GM19238 (cell line): Measurements from ENCODE around the gene SLC2A3.
"Not testable (repeated sequence)": the region's sequence is repeated elsewhere in the genome, so short reads cannot be mapped to it uniquely, and the experiment has no call there.

Experiments used
- DNase-seq: peaks from one replicate; pipeline ENCODE4 v3.0.0; 2011; ENCODE audit warnings: low spot score; ENCODE audit not compliant: insufficient read length

SLC2A3 gene

DNA sequence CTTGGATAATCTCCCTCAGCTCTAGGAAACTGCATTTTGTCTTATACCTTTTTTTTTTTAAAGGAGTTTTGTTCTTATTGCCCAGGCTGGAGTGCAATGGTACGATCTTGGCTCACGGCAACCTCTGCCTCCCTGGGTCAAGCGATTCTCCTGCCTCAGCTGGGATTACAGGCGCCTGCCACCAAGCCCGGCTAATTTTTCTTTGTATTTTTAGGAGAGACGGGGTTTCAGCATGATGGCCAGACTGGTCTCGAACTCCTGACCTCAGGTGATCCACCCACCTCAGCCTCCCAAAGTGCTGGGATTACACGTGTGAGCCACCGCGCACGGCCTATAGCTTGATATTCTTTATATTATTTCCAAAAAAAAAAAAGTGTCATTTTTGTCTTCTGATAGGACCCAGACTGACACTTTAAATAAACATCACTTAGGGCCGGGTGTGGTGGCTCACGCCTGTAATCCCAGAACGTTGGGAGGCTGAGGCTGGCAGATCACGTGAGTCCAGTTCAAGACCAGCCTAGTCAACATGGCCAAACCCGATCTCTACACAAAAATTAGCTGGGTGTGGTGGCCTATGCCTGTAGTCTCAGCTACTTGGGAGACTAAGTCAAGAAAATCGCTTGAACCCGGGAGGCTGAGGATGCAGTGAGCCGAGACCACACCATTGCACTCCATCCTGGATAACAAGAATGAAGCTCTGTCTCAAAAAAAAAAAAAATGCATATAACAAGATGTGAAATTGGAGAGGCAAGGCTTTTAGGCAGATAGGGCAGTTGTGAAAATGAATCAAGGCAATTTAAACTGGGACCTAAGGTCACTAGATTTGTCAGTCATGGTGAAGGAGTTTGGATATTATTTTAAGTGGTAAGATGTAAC lies 18.4 kb downstream of the SLC2A3 start:
- no peak for DNase-seq

DNA sequence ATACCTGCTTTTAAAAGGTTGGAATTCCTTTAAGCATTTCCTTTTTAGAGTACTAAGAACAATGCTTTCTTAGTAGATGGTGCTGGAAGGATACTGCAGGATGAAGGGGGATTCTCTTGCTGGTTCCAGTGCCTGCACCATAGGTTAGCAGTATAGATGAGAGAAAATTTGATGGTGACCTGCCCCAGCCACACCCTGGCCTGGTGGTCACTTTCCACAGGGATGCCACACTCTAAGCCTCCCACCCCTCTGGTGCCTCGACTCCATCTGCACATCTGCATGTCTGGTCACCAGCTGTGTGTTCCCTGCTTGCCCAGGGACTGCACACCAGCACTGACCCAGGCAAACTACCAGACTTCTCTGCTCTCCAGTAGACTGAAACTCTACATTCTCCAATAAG lies 19.1 kb downstream of the SLC2A3 start:
- no peak for DNase-seq

DNA sequence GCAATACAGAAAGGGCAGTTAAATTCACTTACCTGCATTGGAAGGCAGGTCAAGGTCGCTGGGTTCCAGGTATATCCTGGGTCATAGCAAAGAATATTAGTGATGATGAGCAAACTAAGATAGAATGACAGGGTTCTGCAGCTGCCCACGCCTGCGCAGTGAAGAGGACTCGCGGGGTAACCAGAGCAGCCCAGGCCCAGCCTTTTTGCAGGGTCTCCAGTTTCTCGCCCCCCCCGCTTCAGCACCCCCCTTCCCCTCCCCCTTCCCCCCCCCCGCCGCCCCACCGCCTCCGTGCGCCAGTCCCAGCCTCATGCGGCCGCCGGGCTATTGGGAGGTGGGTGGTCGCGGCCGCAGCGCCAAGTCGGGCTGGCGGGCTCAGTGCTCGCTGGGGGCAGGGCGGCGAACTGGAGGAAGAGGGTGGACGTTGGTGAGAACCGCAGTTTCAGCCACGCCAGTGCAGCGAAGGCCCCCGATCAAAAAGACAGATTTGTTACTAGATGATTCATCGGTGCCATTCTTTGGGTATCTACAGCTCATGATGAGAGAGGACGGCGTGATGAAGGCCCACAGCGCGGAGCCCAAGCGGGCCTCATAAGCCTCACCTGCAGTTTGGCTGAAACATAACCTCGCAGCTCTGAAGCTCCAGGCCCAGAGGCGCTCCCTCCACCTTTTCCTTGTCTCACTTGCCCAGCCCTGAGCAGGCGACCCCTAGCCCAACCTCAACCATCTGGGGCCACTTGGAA lies 20.2 kb downstream of the SLC2A3 start:
- no peak for DNase-seq

DNA sequence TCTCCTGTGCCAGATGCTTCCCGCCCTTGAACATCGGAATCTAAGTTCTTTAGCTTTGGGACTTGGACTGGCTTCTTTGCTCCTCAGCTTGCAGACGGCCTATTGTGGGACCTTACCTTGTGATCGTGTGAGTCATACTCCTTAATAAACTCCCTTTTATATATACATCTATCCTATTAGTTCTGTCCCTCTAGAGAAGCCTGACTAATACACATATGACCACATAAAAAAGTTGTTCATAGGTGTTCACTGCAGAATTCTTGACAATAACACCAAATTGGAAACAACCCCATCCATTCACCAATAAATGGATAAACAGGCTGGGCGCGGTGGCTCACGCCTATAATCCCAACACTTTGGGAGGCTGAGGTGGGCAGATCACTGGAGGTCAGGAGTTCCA lies 25.9 kb downstream of the SLC2A3 start:
- not testable (repeated sequence) for DNase-seq

DNA sequence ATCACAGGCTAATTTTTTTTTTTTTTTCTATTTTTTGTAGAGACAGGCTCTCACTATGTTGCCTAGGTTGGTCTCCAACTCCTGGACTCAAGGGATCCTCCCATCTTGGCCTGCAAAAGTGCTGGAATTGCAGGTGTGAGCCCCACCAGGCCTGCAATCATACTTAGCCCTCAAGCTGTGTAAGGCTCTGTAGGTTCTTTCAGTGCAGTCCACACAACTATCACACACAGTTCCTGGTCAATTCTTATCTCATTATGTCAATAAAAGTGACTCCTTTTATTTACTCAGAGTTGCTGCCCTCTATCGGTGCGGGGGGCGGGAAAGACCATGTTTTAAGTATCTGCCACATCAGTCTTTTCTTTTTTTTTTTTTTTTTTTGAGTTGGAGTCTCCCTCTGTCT lies 29.0 kb downstream of the SLC2A3 start:
- no peak for DNase-seq

DNA sequence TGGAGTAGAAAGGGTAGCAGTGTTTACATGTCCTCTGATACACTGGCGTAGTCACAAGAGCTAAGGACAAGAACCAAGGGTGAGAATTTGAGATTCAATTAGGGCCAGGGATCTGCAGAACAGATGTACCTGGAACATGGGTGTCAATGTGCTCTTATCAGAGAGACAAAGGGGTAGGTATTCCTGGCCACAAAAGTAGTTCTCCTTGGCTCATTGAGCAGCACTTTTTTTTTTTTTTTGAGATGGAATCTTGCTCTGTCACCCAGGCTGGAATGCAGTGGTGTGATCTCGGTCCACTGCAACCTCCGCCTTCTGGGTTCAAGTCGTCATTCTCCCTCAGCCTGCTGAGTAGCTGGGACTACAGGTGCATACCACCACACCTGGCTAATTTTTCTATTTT lies 29.7 kb downstream of the SLC2A3 start:
- not testable (repeated sequence) for DNase-seq

DNA sequence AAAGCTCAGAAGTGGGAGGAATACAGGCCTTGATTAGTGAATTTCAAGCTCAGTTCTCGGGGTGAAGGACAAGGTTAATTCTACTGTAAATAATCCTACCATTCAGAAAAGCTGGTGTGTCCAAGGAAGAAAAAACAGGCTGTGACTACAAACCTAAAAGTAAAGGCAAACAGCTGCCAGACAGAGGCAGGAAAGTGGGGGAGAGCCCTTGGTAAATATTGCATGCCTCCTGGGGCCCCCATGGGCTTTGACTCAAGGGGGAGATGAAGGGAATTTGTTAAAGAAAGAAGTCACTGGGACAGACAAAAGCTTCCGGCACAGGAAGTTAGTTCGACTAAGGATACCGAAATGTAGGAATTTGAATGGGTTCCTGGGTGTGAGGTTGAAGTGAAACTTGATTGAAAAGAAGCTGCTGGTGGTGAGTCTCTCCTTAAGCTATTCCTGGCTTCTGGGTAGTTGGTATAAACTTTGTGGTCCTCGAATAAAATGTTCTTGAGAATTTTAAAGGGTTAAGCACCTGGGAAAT lies 30.3 kb downstream of the SLC2A3 start:
- DNase-seq, result not testable (repeated sequence)

DNA sequence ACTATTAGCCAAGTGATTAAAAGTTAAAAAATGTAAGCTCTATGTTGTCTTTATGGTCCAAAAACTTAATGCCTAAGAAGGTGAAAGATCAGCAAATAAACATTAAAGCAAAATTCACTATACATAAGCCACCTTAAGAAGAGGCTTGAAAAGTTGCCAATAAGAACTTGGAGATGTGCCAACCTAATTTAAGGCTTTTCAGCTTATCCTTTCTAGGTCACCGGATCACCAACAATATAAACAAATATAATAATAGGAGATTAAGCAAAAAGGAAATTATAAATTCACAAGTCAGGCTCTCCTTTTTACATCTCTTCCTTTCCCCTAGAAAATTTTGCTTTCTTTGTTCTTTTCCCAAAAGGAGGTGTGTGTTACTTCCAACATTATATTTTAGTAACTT lies 30.9 kb downstream of the SLC2A3 start:
- DNase-seq, result no peak

DNA sequence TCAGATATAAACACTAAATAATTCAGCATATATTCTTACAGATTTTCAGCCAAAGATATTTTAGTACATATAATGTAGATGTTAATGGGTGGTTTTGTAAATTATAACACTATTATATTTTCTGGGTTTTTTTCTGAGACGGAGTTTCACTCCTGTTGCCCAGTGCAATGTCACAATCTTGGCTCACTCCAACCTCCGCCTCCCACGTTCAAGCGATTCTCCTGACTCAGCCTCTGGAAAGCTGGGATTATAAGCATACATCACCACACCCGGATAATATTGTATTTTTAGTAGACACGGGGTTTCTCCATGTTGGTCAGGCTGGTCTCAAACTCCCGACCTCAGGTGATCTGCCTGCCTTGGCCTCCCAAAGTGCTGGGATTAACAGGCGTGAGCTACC lies 33.6 kb downstream of the SLC2A3 start:
- DNase-seq, result not testable (repeated sequence)

DNA sequence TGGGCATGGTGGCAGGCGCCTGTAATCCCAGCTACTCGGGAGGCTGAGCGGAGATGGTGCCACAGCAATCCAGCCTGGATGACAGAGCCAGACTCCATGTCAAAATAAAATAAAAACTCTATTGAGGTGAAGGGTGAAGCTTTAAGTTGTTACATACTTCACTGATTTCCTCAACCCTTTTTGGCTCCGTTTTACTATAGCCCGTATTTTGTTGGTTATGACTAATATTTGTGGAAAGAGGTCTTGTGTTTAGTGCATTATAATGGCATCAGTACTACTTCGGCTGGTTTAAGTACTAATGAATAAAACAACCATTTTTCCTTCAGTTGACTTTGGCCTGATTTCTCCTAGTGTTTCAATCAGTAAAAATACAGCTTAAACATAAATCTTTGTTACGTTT lies 36.2 kb downstream of the SLC2A3 start:
- DNase-seq, result no peak

DNA sequence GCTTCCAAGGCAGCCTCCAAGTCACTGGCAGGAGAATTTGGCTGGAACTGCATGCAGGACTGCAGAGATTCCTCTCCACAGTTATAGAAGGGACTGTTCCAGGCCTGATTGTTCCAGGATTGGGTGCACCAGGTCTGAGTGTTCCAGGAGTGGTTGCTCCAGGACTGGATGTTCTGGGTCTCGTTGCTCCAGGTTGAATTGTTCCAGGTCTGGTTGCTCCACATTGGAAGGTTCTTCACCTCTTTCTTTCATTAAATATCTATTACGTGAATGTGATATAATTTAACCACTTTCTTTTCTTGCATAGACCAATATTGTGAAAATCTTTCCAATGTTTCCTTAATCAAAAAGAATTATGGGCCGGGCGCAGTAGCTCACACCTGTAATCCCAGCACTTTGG lies 39.3 kb downstream of the SLC2A3 start:
- DNase-seq, result not testable (repeated sequence)

DNA sequence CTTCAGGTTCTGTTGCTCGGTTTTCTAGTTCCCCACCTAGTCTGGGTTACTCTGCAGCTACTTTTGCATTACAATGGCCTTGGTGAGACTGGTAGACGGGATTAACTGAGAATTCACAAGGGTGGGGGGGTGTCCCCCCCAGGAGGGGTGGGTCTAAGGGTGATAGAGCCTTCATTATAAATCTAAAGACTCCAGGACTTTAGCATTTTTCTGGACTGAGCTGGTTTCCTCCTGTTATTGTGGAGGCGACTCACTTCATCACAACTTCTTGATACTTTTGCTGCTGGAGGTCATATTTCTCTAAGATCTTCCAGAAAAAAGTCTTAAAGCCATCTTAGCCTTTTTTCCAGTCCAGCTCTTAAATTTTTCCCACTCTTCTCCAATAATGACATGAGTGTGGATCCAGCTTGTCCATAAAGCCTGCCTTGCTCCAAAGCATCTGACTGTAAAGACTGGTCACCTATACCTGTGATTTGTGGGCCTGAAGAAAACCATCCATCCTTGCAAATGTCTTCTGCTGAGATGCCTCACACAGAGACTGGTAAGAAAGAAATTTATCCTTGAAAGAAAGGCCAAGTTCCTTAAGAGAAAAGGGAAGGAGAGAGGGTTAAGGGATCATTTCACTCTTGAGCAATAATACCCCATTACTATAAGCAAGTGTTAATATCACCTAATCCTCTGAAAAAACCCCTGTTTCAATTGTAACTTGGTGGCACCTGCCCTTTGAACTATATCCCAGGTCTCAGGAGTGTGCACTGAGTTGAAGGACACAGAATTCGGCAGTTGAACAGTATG lies 43.6 kb downstream of the SLC2A3 start:
- no peak for DNase-seq

DNA sequence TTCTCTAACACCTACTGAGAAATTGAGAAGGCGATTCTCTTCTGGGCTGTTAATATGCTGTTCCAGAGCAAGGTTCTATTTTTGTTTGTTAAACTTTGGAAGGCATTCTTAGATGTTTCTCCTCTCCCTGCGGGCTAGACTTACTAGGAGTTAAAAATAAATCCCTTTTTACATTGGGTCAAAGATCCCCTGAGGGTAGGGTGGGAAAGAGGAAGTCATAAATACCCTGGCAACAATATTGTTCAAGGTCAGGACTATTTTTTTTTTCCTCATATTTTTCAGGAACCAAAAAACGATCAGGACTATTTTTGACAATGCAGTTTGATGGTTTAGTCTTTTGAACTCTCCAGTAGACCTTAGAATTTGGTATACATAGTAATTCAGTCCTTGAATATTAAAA lies 51.3 kb downstream of the SLC2A3 start:
- DNase-seq, result no peak

DNA sequence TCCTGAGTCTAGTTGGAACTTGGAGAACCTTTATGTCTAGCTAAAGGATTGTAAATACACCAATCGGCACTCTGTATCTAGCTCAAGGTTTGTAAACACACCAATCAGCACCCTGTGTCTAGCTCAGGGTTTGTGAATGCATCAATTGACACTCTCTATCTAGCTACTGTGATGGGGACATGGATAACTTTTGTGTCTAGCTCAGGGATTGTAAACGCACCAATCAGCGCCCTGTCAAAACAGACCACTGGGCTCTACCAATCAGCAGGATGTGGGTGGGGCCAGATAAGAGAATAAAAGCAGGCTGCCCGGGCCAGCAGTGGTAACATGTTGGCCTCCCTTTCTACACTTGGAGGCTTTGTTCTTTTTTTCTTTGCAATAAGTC lies 54.3 kb downstream of the SLC2A3 start:
- not testable (repeated sequence) for DNase-seq

DNA sequence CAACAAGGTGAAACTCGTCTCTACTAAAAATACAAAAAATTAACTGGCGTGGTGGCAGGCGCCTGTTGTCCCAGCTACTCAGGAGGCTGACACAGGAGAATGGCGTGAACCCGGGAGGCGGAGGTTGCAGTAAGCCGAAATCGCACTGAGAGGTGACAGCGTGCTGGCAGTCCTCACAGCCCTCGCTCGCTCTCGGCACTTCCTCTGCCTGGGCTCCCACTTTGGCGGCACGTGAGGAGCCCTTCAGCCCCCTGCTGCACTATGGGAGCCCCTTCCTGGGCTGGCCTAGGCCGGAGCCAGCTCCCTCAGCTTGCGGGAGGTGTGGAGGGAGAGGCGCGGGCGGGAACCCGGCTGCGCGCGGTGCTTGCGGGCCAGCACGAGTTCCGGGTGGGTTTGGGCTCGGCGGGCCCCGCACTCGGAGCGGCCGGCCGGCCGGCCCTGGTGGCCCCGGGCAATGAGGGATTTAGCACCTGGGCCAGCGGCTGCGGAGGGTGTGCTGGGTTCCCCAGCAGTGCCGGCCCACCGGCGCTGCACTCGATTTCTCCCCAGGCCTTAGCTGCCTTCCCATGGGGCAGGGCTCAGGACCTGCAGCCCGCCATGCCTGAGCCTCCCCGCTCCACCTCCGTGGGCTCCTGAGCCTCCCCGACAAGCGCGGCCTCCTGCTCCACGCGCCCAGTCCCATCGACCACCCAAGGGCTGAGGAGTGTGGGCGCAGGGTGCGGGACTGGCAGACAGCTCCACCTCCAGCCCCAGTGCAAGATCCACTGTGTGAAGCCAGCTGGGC lies 54.8 kb downstream of the SLC2A3 start:
- not testable (repeated sequence) for DNase-seq

DNA sequence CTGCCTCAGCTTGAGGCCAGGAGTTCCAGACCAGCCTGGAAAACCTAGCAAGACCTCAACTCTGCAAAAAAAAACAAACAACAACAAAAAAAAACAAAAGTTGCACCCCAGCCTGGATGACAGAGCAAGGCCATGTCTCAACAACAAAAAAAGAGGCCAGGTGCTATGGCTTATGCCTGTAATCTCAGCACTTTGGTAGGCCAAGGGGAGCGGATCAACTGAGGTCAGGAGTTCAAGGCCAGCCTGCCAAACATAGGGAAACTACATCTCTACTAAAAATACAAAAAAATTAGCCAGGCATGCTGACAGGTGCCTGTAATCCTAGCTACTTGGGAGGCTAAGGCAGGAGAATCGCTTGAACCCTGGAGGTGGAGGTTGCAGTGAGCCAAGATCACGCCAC lies 56.7 kb downstream of the SLC2A3 start:
- no peak for DNase-seq

DNA sequence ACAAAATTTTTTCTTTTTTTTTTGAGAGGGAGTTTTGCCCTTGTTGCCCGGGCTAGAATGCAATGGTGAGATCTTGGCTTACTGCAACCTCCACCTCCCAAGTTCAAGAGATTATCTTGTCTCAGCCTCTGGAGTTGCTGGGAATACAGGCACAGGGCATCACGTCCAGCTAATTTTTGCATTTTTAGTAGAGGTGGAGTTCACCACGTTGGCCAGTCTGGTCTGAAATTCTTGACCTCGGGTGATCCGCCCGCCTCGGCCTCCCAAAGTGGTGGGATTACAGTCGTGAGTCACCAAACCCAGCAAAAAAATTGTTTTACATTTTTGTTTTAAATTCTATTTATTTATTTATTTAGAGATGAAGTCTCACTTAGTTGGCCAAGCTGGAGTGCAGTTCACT lies 58.6 kb downstream of the SLC2A3 start:
- DNase-seq, result no peak

DNA sequence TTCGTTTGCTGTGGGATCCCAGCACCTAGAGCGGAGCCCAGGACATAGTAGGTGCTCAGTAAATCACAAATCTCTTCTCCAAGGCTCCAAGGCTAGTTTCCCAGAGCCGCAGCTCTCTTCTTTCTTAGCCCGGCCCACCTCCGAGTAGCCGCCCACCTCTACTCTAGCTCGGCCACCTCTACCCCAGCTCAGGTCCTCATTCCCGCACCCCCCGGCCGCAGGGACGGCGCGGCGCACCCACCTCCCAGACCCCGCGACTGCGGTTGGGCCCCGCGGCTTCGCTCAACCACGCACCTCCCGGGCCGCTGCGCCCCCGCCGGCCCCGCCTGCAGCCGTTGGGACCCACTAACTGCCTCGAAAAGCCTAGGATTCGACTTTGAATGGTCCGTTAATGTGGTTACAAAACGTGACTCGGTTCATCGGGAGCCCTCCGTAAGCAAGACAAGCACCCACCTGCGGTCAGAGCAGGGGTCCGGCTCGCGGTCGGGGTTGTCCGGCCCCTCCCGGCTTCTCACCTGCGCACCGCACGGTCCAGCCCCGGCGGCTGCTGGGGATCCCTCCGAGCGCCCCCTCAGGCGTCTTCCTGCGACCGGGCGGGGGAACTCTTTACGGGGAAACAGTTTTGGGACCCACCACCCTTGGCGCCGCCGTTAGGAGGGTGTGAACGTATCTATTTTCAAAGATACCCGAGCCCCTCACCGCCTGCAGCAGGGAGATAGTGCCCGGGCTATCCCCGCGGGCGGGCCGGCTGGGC lies 63.2 kb downstream of the SLC2A3 start, which contains the start of gene SLC2A14:
SLC2A14 (minus strand) TSS at position 350 of the 754 bp plus-strand sequence. CDS start 3,035 bp downstream, outside the sequence.
- DNase-seq, result no peak

DNA sequence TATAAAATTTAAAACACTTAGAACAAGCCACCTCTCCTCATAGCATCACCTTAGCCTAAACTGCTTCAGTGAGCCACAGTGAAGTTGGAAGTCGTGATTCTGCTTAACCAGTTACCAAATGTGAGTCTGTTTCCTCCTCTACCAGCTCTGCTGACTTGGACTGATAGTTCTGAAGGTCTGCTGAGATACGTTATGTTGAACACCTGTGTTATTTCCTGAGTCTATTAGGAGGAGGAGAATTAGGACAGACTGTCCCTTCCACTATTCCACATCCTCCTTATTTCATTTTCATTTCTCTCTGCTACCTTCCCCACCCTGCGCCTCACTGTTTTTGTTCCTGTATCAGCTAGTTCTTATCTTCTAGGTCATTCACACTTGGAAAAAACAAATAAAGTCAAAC lies 65.7 kb downstream of the SLC2A3 start:
- no peak for DNase-seq
